ENCODE measurements around the gene ST7. TPM values are rescaled to one million over a fixed set of nuclear protein-coding genes. Genes with fewer than 3 reads are reported as not detected.
"Not testable (repeated sequence)": the region's sequence is repeated elsewhere in the genome, so short reads cannot be mapped to it uniquely, and the experiment has no call there.

Gene ST7
- total RNA-seq, 2 experiments from 2014 or later = 8.4 to 10.2 TPM

GRCh38 chr7:116961966-116962673 is 8.8 kb downstream of the ST7 start:
- H3K27ac Mint-ChIP-seq, H3K4me3 Mint-ChIP-seq, H3K4me1 Mint-ChIP-seq, H3K36me3 Mint-ChIP-seq, H3K9me3 Mint-ChIP-seq, H3K27me3 Mint-ChIP-seq, DNase-seq: not testable (repeated sequence)

- no peak overlapping the region for H3K27ac Mint-ChIP-seq
These were observed 9.9 kb downstream of the ST7 start for GRCh38 chr7:116963234-116963633.

GRCh38 chr7:116966601-116967000 is 13.3 kb downstream of the ST7 start:
- Mint-ChIP-seq H3K9me3 (peaks cover 1% of the 10 kb centered on the region), H3K36me3 (peaks cover 3% of the 10 kb centered on the region), H3K4me1 (peaks cover 14% of the 10 kb centered on the region), H3K27me3 (peaks cover 5% of the 10 kb centered on the region), H3K27ac (no peak overlapping the region), H3K4me3 (no peak overlapping the region)
- DNase-seq = no peak

More at GRCh38 chr7:116963234-116963633, 9.9 kb downstream of the ST7 start:
- Mint-ChIP-seq H3K27me3 (no peaks in the 10 kb centered on the region), H3K9me3 (peaks cover 1% of the 10 kb centered on the region), H3K36me3 (peaks cover 5% of the 10 kb centered on the region), H3K4me1 (peaks cover 6% of the 10 kb centered on the region), H3K4me3 (no peak overlapping the region)
- no peak for DNase-seq

- H3K27me3 Mint-ChIP-seq = peaks cover 5% of the 10 kb centered on the region
- H3K9me3 Mint-ChIP-seq = no peaks in the 10 kb centered on the region
- DNase-seq = no peak
- no peak overlapping the region for H3K4me3 Mint-ChIP-seq
- H3K4me1 Mint-ChIP-seq = peaks cover 13% of the 10 kb centered on the region
- H3K27ac Mint-ChIP-seq = no peak overlapping the region
- H3K36me3 Mint-ChIP-seq = no peaks in the 10 kb centered on the region
These were observed 14.1 kb downstream of the ST7 start for GRCh38 chr7:116967254-116967922.

- Mint-ChIP-seq H3K27me3 (peaks cover 5% of the 10 kb centered on the region), H3K4me1 (peaks cover 10% of the 10 kb centered on the region), H3K9me3 (no peaks in the 10 kb centered on the region), H3K27ac (no peak overlapping the region), H3K4me3 (no peak overlapping the region), H3K36me3 (no peaks in the 10 kb centered on the region)
- no peak for DNase-seq
These were observed 14.7 kb downstream of the ST7 start for GRCh38 chr7:116967983-116968382.

- H3K9me3 Mint-ChIP-seq = no peaks in the 10 kb centered on the region
- peaks cover 5% of the 10 kb centered on the region for H3K27me3 Mint-ChIP-seq
- H3K27ac Mint-ChIP-seq = no peak overlapping the region
- no peak for DNase-seq
- H3K4me3 Mint-ChIP-seq = no peak overlapping the region
- no peaks in the 10 kb centered on the region for H3K36me3 Mint-ChIP-seq
- H3K4me1 Mint-ChIP-seq = peaks cover 10% of the 10 kb centered on the region
These were observed 15.3 kb downstream of the ST7 start for GRCh38 chr7:116968631-116969030.

- DNase-seq = no peak
- Mint-ChIP-seq H3K36me3 (no peaks in the 10 kb centered on the region), H3K27ac (no peak overlapping the region), H3K9me3 (no peaks in the 10 kb centered on the region), H3K4me1 (peaks cover 10% of the 10 kb centered on the region), H3K4me3 (no peak overlapping the region), H3K27me3 (peaks cover 5% of the 10 kb centered on the region)
These were observed 16.1 kb downstream of the ST7 start for GRCh38 chr7:116969371-116969902.

GRCh38 chr7:116970238-116970910 is 17.1 kb downstream of the ST7 start:
- Mint-ChIP-seq H3K27ac (no peak overlapping the region), H3K4me1 (peaks cover 10% of the 10 kb centered on the region), H3K27me3 (peaks cover 5% of the 10 kb centered on the region), H3K9me3 (no peaks in the 10 kb centered on the region), H3K4me3 (no peak overlapping the region), H3K36me3 (peaks cover 3% of the 10 kb centered on the region)
- no peak for DNase-seq

- H3K27me3 Mint-ChIP-seq, H3K4me1 Mint-ChIP-seq, H3K36me3 Mint-ChIP-seq, H3K9me3 Mint-ChIP-seq, H3K4me3 Mint-ChIP-seq, H3K27ac Mint-ChIP-seq, DNase-seq: not testable (repeated sequence)
These were observed 17.9 kb downstream of the ST7 start for GRCh38 chr7:116971153-116971552.

GRCh38 chr7:116971869-116972268 is 18.6 kb downstream of the ST7 start:
- Mint-ChIP-seq H3K36me3 (peaks cover 3% of the 10 kb centered on the region), H3K27me3 (peaks cover 5% of the 10 kb centered on the region), H3K4me3 (no peak overlapping the region), H3K27ac (no peak overlapping the region), H3K9me3 (no peaks in the 10 kb centered on the region), H3K4me1 (peaks cover 10% of the 10 kb centered on the region)
- DNase-seq = no peak

GRCh38 chr7:116975024-116975423 is 21.7 kb downstream of the ST7 start:
- H3K36me3 Mint-ChIP-seq, H3K27ac Mint-ChIP-seq, H3K9me3 Mint-ChIP-seq, H3K4me1 Mint-ChIP-seq, H3K4me3 Mint-ChIP-seq, DNase-seq, H3K27me3 Mint-ChIP-seq: not testable (repeated sequence)

GRCh38 chr7:116977172-116977571 is 23.9 kb downstream of the ST7 start:
- peaks cover 3% of the 10 kb centered on the region for H3K36me3 Mint-ChIP-seq
- no peaks in the 10 kb centered on the region for H3K9me3 Mint-ChIP-seq
- no peak for DNase-seq
- no peak overlapping the region for H3K27ac Mint-ChIP-seq
- no peak overlapping the region for H3K4me3 Mint-ChIP-seq
- H3K27me3 Mint-ChIP-seq = no peaks in the 10 kb centered on the region
- H3K4me1 Mint-ChIP-seq = no peaks in the 10 kb centered on the region

GRCh38 chr7:116978006-116978405 is 24.7 kb downstream of the ST7 start:
- H3K27me3 Mint-ChIP-seq = no peaks in the 10 kb centered on the region
- no peak overlapping the region for H3K27ac Mint-ChIP-seq
- no peak for DNase-seq
- H3K36me3 Mint-ChIP-seq = peaks cover 3% of the 10 kb centered on the region
- H3K4me3 Mint-ChIP-seq = no peak overlapping the region
- H3K9me3 Mint-ChIP-seq = no peaks in the 10 kb centered on the region
- no peaks in the 10 kb centered on the region for H3K4me1 Mint-ChIP-seq

- Mint-ChIP-seq H3K27ac (no peak overlapping the region), H3K9me3 (no peaks in the 10 kb centered on the region), H3K36me3 (peaks cover 3% of the 10 kb centered on the region), H3K27me3 (no peaks in the 10 kb centered on the region), H3K4me3 (no peak overlapping the region), H3K4me1 (no peaks in the 10 kb centered on the region)
- no peak for DNase-seq
These were observed 26.1 kb downstream of the ST7 start for GRCh38 chr7:116979430-116979829.

GRCh38 chr7:116980354-116980753 is 27.1 kb downstream of the ST7 start:
- H3K9me3 Mint-ChIP-seq = no peaks in the 10 kb centered on the region
- H3K27ac Mint-ChIP-seq = no peak overlapping the region
- no peaks in the 10 kb centered on the region for H3K4me1 Mint-ChIP-seq
- no peak overlapping the region for H3K4me3 Mint-ChIP-seq
- no peak for DNase-seq
- no peaks in the 10 kb centered on the region for H3K36me3 Mint-ChIP-seq
- H3K27me3 Mint-ChIP-seq = no peaks in the 10 kb centered on the region
